ENCODE data around the gene UBE2S.
"Not testable (repeated sequence)": the region's sequence is repeated elsewhere in the genome, so short reads cannot be mapped to it uniquely, and the experiment has no call there.

Gene UBE2S

GRCh38 chr19:55419103-55419502, 11.5 kb upstream of the UBE2S start:
- no peak for TF ChIP-seq POLR2A (IDR thresholded peaks at IDR 0.05; ENCODE audit: low read depth, low read length)
- TF ChIP-seq POLR2AphosphoS5 (IDR thresholded peaks at IDR 0.05; ENCODE audit: low read depth, low read length), result no peak
- TF ChIP-seq TAF1 (IDR thresholded peaks at IDR 0.05; ENCODE audit: borderline replicate concordance, low read depth, low read length), result no peak
- no peak for FAIRE-seq
- no peak for DNase-seq (ENCODE audit: insufficient read length)

- TF ChIP-seq POLR2AphosphoS5 (IDR thresholded peaks at IDR 0.05; ENCODE audit: low read depth, low read length), result no peak
- no peak for TF ChIP-seq TAF1 (IDR thresholded peaks at IDR 0.05; ENCODE audit: borderline replicate concordance, low read depth, low read length)
- no peak for TF ChIP-seq POLR2A (IDR thresholded peaks at IDR 0.05; ENCODE audit: low read depth, low read length)
- DNase-seq (ENCODE audit: insufficient read length), result no peak
- FAIRE-seq, result peak; percentile 33
Measured at GRCh38 chr19:55418185-55418584, 10.6 kb upstream of the UBE2S start.

- no peak for TF ChIP-seq POLR2AphosphoS5 (IDR thresholded peaks at IDR 0.05; ENCODE audit: low read depth, low read length)
- no peak for TF ChIP-seq TAF1 (IDR thresholded peaks at IDR 0.05; ENCODE audit: borderline replicate concordance, low read depth, low read length)
- no peak for TF ChIP-seq POLR2A (IDR thresholded peaks at IDR 0.05; ENCODE audit: low read depth, low read length)
- DNase-seq (ENCODE audit: insufficient read length) (no peak), FAIRE-seq (no peak)
Measured at GRCh38 chr19:55410168-55410567, 2.6 kb upstream of the UBE2S start.

- not testable (repeated sequence) for DNase-seq (ENCODE audit: insufficient read length)
Measured at GRCh38 chr19:55409179-55409578, 1.6 kb upstream of the UBE2S start.

GRCh38 chr19:55408533-55408872, 915 bp upstream of the UBE2S start:
- FAIRE-seq (no peak), DNase-seq (ENCODE audit: insufficient read length) (no peak)
- no peak for TF ChIP-seq POLR2A (IDR thresholded peaks at IDR 0.05; ENCODE audit: low read depth, low read length)
- TF ChIP-seq POLR2AphosphoS5 (IDR thresholded peaks at IDR 0.05; ENCODE audit: low read depth, low read length), result no peak
- no peak for TF ChIP-seq TAF1 (IDR thresholded peaks at IDR 0.05; ENCODE audit: borderline replicate concordance, low read depth, low read length)

More at GRCh38 chr19:55409179-55409578, 1.6 kb upstream of the UBE2S start:
- FAIRE-seq, result not testable (repeated sequence)

- FAIRE-seq, result peak; percentile 89
- TF ChIP-seq TAF1 (IDR thresholded peaks at IDR 0.05; ENCODE audit: borderline replicate concordance, low read depth, low read length) (no peak), POLR2AphosphoS5 (IDR thresholded peaks at IDR 0.05; ENCODE audit: low read depth, low read length) (peak; percentile 54; the same call in 1 of the 2 replicates), POLR2A (IDR thresholded peaks at IDR 0.05; ENCODE audit: low read depth, low read length) (peak; percentile 53)
- peak; percentile 97 for DNase-seq (ENCODE audit: insufficient read length)
Measured at GRCh38 chr19:55407800-55408532, 378 bp upstream of the UBE2S start.

- no peak for TF ChIP-seq TAF1 (IDR thresholded peaks at IDR 0.05; ENCODE audit: borderline replicate concordance, low read depth, low read length)
- TF ChIP-seq POLR2AphosphoS5 (IDR thresholded peaks at IDR 0.05; ENCODE audit: low read depth, low read length), result no peak
- TF ChIP-seq POLR2A (IDR thresholded peaks at IDR 0.05; ENCODE audit: low read depth, low read length), result no peak
- FAIRE-seq (no peak), DNase-seq (ENCODE audit: insufficient read length) (peak; percentile 53)
Measured at GRCh38 chr19:55406826-55407549, 600 bp downstream of the UBE2S start.

GRCh38 chr19:55406091-55406825, 1.3 kb downstream of the UBE2S start:
- FAIRE-seq, result no peak
- TF ChIP-seq POLR2A (IDR thresholded peaks at IDR 0.05; ENCODE audit: low read depth, low read length) (no peak), POLR2AphosphoS5 (IDR thresholded peaks at IDR 0.05; ENCODE audit: low read depth, low read length) (no peak), TAF1 (IDR thresholded peaks at IDR 0.05; ENCODE audit: borderline replicate concordance, low read depth, low read length) (no peak)
- DNase-seq (ENCODE audit: insufficient read length), result no peak

- DNase-seq (ENCODE audit: insufficient read length) (no peak), FAIRE-seq (no peak)
- TF ChIP-seq POLR2AphosphoS5 (IDR thresholded peaks at IDR 0.05; ENCODE audit: low read depth, low read length) (peak; percentile 32; the same call in 1 of the 2 replicates), TAF1 (IDR thresholded peaks at IDR 0.05; ENCODE audit: borderline replicate concordance, low read depth, low read length) (no peak), POLR2A (IDR thresholded peaks at IDR 0.05; ENCODE audit: low read depth, low read length) (no peak)
Measured at GRCh38 chr19:55405638-55406037, 1.9 kb downstream of the UBE2S start.

GRCh38 chr19:55402509-55402908, 5.1 kb downstream of the UBE2S start:
- DNase-seq (ENCODE audit: insufficient read length) (no peak), FAIRE-seq (no peak)
- no peak; the same call in none of the 2 replicates for TF ChIP-seq POLR2AphosphoS5 (IDR thresholded peaks at IDR 0.05; ENCODE audit: low read depth, low read length)
- TF ChIP-seq POLR2A (IDR thresholded peaks at IDR 0.05; ENCODE audit: low read depth, low read length), result no peak
- no peak for TF ChIP-seq TAF1 (IDR thresholded peaks at IDR 0.05; ENCODE audit: borderline replicate concordance, low read depth, low read length)

GRCh38 chr19:55401390-55401789, 6.2 kb downstream of the UBE2S start:
- DNase-seq (ENCODE audit: insufficient read length); FAIRE-seq: not testable (repeated sequence)
